GM18861 (cell line): ENCODE results near the gene ARHGEF28.

Source experiments
- ATAC-seq: cut with Tn5 transposase; IDR thresholded peaks from one replicate; pipeline ENCODE4 v1.9.1; 2021; ENCODE audit not compliant: unreplicated experiment

The ARHGEF28 gene

DNA sequence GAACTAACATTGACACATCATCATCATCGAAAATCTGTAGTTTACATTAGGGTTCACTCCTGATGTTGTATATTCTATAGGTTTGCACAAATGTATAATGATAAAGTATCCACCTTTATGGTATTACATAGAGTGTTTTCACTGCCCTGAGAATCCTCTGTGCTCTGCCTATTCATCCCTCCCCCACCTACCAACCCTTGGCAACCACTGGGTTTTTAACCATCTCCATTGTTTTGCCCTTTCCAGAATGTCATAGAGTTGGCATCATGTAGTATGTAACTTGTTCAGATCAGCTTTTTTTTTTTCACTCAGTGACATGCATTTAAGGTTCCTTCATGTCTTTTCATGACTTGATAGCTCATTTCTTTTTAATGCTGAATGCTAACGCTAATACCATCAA lies 106.0 kb downstream of the ARHGEF28 start:
- ATAC-seq = no peak

DNA sequence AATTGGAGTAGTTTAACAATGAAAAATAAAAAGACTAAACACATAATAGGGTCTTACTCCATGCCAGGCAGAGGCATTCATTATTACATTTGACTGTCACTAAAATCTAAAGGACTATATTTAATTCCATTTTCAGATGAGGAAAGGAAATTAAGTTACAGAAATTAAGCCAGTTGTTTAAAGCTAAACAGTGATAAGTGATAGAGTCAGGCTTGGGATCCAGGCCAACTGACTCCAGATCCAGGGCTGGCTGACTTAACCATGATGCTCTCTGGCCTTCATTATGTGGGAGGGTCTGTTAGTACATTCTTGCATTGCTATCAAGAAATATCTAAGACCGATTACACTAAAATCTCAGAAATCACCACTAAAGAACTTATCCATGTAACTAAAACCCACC lies 107.2 kb downstream of the ARHGEF28 start:
- ATAC-seq = no peak

DNA sequence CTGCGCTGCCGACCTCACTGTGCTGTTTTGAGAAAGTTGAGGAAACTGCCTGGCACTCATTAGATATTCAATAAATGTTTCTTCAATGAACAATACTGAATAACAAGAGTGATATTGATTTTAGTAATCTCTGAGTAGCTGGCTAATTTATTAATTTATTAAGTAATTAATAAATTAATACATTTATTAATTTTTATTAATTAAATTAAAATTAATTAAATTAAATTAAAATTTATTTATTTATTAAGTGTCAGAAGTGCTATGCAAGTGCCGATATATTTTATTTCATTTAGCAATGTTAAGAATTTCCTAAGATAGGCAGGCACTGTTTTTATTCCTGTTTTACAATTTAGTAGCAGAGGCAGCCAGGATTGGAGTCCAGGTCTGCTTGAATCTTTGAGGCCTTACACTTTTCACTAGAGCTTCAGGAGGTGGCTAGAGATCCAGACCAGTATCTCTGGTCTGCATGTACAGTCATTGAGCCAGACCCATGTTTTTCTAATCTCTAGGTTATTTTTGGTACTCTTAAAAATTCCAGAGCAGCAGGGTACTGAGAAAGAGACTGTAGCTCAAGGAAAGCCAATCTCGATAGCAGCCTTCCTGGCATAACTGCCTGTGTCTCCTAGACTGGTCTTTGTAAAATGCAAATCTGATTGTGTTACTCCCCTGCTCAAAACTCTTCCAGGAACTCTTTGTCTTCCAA lies 109.2 kb downstream of the ARHGEF28 start:
- no peak for ATAC-seq

DNA sequence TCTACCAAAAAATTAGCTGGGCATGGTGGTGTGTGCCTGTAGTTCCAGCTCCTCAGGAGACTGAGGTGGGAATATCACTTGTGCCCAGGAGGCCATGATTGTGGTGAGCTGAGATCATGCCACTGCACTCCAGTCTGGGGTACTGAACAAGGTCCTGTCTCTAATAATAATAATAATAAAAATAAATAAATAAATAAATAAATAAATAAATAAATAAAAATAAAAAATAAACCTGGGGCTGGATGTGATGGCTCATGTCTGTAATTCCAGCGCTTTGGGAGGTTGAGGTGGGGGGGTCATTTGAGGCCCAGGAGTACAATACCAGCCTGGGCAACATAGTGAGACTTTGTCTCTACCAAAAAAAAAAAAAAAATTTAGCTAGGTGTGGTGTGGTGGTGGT lies 113.7 kb downstream of the ARHGEF28 start:
- no peak for ATAC-seq

DNA sequence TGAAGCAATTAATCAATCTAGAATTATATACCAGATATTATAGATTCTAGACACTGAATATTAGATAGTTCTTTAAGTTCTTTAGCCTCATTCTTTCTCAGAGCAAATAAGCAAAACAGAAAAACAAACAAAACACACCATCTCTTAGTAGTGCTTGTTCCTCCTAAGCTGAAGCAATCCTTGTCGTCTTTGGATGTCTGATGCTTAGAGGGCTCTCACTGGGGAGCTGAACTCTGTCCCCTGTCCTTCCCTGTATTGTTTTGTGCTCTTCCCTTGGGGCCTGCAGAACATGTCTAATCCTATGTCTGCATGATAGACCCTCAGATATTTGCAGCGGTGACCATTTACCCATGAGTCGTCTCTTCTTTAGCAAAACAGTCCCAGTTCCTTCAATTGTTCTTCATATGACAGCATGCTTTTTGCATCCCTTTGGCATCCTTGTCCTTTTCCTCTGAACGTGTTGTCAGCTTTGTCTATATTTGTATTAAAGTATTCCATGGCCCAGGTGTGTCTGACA lies 114.3 kb downstream of the ARHGEF28 start:
- no peak for ATAC-seq

DNA sequence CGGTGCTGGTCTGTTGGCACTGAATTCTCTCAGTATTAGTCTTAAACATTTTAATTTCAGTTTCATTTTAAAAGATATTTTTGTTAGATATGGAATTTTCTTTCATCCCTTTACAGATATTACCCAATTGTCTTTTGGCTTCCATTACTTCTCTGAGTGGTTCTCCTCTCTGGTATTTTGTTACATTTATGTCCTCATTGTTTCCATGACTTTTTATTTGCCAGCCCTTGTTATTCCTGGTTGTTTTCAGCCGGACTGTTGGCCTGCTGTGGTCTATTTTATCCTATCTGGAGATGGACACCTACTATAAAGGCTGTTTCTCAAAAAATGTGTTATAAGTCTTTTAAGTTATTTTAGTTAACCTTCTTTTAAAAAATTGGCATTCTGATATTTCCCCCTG lies 117.2 kb downstream of the ARHGEF28 start:
- no peak for ATAC-seq

DNA sequence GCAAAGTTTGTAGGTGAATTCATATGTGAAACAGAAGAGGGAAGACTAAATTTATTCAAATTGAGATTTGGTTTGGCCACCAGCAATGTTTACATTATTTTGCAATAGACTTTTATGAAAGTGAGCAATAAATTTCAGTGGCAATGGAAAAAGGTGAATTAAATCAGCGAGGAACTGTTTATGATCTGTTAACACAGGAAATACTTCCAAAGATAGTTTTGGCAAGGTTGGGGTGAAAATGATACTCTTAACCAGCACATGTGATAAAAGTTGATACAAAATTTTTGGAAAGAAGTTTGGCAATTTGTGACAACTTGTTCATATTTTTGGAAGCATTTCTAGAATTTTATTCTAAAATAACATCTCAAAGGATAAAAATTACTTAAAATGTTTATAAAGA lies 119.8 kb downstream of the ARHGEF28 start:
- no peak for ATAC-seq

DNA sequence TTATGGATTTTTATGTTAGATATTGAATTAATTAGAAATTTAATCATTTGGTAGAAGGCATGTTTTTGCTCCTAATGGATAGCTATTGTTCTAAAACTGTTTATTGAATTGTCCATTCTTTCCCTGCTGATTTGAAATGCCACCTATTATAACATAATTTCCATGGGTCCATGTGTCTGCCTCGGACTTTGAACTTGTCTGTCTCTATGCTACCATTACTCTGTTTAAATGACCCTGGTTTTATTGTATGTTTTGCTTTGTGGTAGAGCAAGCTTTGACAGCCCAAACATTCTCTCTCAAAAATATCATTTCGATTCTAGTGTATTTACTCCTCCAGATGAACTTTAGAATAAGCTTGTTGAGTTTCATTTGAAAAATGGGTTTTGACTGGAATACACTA lies 120.6 kb downstream of the ARHGEF28 start:
- no peak for ATAC-seq

DNA sequence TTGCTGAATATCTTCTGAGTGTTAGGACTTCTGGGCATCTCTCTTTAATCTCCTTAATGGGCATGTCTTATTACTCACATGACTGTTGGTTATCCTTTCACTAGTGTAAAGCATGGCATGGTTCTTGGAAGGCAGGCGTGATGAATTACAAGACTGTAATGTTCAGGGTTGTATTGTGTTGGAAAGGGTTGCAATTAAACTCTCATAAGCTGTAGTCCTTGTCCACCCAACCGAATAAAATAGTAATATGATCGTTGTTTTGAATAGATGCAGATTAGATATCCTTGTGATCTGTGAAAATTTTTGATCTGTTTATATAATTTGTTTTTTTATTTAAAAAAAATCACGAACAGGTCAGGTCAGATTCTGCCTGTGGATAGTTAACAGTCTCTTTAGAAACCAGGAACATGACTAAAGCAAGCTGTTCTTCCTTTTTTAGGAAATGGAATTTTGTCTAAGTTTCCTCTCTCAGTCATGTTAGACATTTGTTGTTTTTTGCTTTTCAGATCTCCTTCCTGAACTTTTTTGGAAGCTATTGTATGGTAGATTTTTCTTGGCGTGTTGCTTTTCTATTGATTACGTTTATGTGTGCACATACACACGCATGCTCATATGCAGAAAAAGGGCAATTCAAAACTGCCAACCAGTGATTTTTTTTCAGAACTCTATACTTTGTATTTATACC lies 121.8 kb downstream of the ARHGEF28 start:
- no peak for ATAC-seq

DNA sequence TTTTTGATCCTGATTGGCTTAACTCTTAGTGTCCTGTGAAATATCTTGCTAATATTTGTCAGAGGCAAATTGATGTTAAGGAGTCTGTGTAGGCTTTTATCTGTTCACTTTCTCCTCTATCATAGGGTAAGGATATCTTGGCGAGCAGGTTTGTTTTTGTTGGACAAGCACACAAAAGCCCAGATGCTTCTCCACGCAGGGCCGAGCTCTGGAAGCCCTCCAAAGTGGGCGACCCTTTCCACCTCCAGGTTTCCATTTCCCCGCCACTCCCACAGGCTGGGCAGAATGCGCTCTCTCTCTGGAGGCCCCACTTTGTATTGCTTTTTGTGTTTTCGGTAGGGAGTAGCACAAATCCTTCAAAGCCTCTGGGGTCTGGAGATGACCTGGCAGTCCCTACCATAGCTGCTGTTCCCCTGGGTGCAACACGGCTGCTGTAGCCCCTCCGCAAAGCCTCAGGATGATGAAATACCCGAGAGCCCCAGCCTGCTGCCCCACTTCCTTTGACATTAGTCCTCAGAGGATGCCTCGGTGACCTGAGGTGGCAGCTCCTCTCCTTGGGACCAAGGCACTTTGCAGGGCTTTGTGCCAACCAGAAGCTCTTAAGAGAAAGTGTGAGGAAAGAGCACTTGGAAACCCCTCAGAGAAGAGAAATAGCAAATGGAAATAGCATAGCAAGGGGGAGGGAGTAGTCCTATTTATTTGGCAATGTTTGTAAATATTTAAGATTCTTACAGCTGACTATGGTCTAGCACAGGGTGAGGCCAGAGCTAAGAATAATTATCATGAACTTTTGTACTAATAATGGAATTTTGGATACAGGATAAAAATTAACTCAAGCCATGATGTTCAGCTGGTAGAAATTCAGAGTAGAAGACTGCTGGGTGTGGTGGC lies 122.8 kb downstream of the ARHGEF28 start:
- no peak for ATAC-seq

DNA sequence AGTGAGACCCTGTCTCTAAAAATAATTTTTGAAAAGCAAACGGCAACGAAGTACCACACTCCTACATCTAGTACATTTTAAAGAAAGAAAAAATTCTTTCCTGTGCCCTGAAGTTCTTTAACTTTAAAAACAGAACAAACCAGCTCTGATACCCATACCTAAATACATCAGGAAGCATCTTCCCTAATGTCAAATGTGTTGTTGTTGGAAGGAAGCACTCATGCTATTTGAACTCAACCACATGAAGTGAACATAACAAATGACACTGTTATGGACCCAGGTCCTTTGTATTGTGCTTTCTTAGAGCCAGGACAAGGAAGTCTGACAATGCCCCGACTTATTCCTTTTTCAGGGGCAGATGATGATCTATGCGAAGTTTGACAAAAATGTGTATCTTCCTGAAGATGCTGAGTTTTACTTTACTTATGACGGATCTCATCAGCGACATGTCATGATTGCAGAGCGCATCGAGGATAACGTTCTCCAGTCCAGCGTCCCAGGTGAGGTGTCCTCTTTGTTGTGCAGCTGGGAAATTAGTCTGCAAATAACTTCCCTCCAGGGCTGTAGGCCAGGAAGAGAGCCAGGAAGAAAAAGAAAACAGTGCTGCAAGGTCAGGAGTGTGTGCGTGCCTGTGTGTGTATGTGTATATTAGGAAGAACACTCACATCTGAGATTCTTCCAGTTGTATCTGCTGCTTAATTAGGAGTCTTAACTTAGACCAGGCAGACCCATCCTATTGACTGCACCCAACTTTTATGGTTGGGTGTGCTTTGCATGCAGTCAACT lies 123.7 kb downstream of the ARHGEF28 start:
- ATAC-seq = no peak

DNA sequence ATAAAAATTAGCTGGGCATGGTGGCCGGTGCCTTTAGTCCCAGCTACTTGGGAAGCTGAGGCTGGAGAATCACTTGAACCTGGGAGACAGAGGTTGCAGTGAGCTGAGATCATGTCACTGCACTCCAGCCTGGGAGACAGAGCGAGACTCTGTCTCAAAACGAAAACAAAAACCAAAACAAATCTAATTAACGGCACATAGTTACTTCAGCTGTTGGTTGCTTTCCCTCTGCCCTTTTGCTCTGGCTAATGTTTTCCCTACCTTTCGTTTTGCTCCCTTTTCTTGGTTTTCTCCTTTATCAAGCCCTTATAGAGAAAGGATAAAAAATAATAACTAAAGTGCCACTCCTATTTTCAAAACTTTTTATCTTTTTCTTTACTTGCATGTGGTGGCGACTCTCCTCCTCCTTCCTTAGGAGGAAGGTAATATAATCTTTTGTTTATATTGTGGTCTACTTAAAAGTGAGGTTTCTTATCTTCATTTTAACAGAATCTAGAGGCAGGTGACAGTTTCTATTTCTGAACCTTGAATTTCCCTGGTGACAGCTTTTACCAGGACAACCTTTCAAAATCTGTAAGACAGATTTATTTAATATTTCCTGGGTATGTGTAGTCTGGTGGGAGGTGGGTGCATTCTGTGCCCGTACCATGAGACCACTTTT lies 125.4 kb downstream of the ARHGEF28 start:
- no peak for ATAC-seq

DNA sequence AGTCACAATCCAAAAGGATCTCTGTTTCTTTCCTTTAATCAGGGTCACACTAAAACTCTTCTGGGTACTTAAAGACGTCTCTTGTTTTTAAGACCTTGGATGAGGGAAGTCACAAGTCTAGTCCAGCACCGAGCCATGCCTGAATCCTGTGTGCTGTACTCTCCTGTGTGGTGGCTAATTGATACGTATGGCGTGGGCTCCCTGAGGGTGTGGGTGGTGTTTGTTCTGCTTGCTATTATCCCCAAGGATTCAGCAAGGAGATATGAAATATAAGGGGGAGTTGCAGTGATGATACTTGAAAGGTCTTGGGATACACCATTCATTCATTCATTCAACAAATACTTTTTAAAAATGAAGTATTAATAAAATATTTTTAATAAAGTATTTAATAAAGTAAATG lies 128.3 kb downstream of the ARHGEF28 start:
- no peak for ATAC-seq

DNA sequence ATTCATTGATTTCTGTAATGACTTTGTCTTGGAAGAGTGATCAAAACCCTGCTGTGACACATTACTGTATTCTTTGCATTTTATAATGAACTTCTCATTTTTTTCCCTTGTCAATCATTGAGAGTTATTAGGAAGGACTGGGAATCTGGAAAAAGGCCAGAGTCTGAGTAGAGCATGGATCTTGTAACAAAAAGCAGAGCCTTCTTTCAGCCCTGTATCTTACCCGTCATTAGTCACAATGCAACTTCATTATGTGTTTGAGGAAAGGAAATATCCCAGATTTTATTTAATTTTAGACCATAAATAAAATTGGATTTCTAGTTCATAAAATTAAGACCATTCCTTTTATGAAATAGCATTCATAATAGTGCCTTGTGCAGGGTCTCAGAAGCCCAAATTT lies 131.4 kb downstream of the ARHGEF28 start:
- ATAC-seq = no peak

DNA sequence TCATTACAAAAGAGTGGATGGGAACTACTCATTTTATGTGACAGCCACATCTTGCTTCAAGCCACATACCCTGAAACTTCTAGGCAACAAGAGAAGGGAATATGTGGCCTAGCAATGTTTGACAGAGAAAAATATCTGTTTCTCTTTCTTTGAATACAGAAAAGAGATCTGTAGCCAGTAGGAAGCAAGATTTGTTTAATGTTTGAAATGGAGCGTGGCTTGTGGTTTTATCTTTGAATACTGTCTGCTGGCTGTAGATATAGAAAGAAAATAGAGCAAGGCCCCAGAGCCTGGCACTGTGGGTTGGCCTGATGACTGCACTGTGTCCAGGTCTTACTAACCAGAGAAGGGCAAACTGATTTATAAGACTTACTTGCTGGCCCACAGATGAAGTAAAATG lies 133.8 kb downstream of the ARHGEF28 start:
- no peak for ATAC-seq

DNA sequence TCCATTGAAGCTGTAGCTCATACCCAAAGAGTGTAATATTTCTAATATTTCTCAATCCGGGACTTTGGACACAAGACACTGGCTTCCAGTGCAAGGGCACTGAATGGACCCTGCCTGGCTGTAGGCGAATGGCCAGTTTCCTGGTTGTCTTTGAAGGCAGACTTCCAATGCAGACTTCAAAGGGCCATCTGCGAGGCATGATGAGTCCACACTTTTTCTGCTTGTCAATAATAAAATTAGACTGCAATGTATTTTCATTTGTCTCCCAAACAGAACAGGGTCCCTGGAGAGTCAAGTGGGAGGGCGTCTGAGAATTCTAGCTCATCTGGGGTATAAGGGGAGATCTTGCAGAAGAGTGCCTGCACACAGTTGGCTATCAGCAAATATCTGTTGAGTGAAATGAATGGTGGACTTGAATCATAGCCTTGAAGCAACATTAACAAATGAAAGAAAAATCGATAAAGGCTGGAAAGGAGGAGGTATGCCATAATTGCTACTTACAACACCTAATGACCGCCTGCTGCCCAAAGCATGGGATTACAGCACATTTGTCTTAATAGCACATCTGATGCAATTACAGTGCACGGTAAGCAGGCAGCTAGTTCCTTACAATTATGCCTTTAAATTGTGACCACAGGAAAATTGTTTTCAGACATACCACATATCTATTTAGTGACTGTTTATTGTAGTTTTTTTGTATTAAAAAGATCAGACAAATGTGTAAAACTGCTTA lies 137.5 kb downstream of the ARHGEF28 start:
- ATAC-seq = no peak

DNA sequence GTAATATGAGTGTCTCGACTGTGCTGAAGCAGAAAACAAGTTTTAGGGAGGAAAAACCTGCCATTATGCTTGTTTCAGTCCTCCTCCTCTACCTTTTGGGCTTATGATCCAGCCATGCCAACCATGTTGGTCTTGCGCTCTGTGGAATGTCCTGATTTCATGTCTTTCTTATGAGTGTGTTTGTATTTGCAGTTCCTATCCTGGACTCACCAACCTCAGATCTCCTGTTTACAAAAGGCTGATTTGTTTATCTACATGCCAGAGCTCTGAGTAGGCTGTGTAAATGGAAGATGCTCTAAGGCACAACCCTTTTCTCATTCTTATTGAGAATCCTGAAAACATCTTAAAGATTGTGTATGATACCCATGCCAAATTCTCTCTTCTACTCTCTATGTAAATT lies 138.6 kb downstream of the ARHGEF28 start:
- no peak for ATAC-seq

DNA sequence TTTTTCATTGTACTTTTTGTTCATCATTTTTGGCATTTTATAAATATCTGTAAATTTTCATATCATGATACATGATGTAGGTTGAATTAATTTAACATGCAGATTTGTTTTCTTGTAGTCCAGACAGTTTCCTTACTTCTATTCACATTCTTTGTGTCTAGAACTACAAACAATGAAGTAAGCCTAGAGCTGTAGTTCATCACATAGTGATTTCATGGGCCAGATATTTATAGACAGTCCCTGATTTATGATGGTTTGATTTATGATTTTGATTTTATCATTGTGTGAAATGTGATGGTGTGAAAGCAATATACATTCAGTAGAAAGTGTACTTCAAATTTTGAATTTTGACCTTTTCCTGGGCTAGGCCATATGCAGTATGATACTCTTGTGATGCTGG lies 139.0 kb downstream of the ARHGEF28 start:
- ATAC-seq = no peak

DNA sequence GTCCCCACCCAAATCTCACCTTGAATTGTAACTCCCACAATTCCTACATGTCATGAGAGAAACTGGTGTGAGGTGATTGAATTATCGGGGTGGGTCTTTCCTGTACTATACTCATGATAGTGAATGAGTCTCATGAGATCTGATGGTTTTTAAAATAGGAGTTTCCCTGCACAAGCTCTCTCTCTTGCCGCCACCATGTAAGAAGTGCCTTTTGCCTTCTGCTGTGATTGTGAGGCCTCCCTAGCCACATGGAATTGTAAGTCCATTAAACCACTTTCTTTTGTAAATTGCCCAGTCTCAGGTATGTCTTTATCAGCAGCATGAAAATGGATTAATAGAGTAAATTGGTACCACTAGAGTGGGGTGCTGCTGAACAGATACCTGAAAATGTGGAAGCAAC lies 140.9 kb downstream of the ARHGEF28 start:
- ATAC-seq = no peak
